ENCODE measurements around the gene STARD3NL. TPM values are rescaled to one million over a fixed set of nuclear protein-coding genes. Genes with fewer than 3 reads are reported as not detected.

The STARD3NL gene
- total and polyA plus RNA-seq, 2 experiments from 2014 or later: 65.1 to 84.8 TPM

DNA sequence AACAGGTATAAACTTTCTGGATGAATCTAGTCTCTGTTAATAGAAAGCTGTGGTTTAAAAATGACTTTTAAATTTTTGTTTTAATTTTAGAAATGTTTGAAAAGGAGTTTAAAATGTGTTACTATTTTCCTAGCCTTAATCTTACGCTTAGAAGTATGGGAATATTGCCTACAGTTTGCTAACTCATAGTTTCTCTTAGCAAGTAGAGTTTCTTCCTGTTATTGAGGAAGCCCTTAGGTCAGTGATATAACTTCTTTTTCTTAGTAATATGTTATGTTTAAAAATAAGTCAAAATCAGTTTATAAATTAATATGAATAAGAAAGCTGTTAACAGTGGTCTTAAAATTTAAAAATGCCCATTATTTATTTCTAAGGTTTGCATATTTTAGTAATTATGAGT, 3.1 kb downstream of the STARD3NL start:
- H3K79me2 ChIP-seq: peaks cover 71% of the 10 kb centered on the region
- no peak overlapping the region for H3K27ac ChIP-seq
- peaks cover 4% of the 10 kb centered on the region for H4K20me1 ChIP-seq (ENCODE audit: insufficient read depth, poor library complexity, severe bottlenecking)
- TF ChIP-seq EZH2phosphoT487 (IDR thresholded peaks at IDR 0.05; ENCODE audit: low read depth, severe bottlenecking, unreplicated experiment) (no peak), EZH2 (IDR thresholded peaks at IDR 0.05; ENCODE audit: borderline replicate concordance) (no peak)
- TF ChIP-seq, protein P1, sequence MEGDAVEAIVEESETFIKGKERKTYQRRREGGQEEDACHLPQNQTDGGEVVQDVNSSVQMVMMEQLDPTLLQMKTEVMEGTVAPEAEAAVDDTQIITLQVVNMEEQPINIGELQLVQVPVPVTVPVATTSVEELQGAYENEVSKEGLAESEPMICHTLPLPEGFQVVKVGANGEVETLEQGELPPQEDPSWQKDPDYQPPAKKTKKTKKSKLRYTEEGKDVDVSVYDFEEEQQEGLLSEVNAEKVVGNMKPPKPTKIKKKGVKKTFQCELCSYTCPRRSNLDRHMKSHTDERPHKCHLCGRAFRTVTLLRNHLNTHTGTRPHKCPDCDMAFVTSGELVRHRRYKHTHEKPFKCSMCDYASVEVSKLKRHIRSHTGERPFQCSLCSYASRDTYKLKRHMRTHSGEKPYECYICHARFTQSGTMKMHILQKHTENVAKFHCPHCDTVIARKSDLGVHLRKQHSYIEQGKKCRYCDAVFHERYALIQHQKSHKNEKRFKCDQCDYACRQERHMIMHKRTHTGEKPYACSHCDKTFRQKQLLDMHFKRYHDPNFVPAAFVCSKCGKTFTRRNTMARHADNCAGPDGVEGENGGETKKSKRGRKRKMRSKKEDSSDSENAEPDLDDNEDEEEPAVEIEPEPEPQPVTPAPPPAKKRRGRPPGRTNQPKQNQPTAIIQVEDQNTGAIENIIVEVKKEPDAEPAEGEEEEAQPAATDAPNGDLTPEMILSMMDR (IDR thresholded peaks at IDR 0.05; ENCODE audit: poor library complexity): no peak
- WGBS (ENCODE audit: low lambda C conversion rate, missing lambda C conversion rate): 97% methylated on average over 1 of the region's 1 CpG
- H3K4me2 ChIP-seq: no peak overlapping the region
- peaks cover 16% of the 10 kb centered on the region for H3K4me1 ChIP-seq (ENCODE audit: insufficient read depth)
- H3K27me3 ChIP-seq: no peaks in the 10 kb centered on the region
- H3K9me2 ChIP-seq (replicated peaks; ENCODE audit: insufficient read depth): no peaks in the 10 kb centered on the region
- H3K4me3 ChIP-seq: no peak overlapping the region
- H3K36me3 ChIP-seq (replicated peaks; ENCODE audit: insufficient read depth, low read depth): no peaks in the 10 kb centered on the region
- DNase-seq (ENCODE audit: low spot score): no peak
- H3K9me3 ChIP-seq (ENCODE audit: low read depth): no peaks in the 10 kb centered on the region
- H2AFZ ChIP-seq: no peak overlapping the region

DNA sequence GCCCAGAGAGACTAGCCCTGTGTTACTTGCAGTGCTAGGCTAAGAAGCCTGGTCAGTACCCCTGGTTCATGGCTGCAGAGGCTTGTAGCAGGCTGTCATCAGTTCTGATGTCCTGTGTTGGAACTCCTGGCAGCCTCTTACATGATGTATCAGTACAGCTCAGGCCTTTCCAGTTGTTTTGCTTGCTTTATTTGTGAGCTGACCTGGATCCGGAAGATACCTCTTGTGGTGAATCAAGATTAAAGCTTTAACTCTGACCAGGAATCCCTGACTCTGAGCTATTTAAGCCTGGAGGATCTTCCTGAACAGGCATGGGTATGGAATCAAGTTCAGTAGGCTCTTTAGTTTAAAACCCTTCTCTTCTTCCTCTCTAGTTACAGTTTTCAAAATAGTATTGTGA, 4.4 kb downstream of the STARD3NL start:
- TF ChIP-seq, protein P1 (IDR thresholded peaks at IDR 0.05; ENCODE audit: poor library complexity): no peak
- TF ChIP-seq EZH2phosphoT487 (IDR thresholded peaks at IDR 0.05; ENCODE audit: low read depth, severe bottlenecking, unreplicated experiment) (no peak), EZH2 (IDR thresholded peaks at IDR 0.05; ENCODE audit: borderline replicate concordance) (no peak)

DNA sequence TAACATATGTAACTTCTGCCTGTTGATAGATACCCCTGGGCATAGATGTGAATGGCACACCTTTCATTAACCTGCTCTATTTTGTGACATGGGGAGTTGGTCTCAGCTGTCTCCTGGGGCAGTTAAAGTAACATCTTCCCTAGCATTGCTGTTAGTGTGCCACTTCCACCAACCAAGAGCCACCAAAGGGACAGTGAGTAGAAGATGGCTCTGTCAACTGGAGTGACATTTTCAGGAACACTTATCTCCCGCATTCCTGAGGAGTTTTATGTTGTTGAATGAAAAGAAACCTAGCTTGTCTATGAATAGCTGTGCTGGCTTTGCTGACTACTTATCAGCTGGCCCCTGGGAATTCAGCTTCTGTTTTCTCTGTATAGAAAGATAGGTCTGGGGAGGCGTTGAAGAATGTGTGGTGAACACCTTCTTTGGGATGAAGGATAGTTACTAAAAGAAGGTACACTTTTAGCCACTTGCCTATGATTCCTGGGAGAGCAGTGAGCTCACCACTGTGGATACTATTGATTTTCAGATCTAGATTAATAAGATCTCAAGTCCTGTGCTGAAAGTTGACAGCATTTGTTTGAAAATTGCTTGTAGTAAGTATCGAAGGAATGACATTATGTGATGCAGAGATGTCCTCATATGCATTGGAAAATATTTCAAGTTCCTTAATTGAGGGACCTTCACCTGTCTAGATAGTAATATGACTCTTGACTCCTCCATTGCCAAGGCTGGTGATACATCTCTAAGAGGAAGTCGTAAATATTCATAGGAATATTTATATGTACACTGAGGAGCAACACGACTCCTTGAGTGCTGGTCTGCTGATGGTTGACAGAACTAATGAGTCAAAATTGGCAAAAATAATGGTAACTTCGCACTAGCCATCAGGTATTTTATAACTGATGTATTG, 7.6 kb downstream of the STARD3NL start:
- Histone ChIP-seq H3K4me2 (no peak overlapping the region), H3K36me3 (replicated peaks; ENCODE audit: insufficient read depth, low read depth) (no peaks in the 10 kb centered on the region), H3K9me2 (replicated peaks; ENCODE audit: insufficient read depth) (no peaks in the 10 kb centered on the region), H3K4me1 (ENCODE audit: insufficient read depth) (peaks cover 7% of the 10 kb centered on the region), H3K9me3 (ENCODE audit: low read depth) (no peaks in the 10 kb centered on the region), H3K79me2 (peaks cover 98% of the 10 kb centered on the region), H3K27ac (no peak overlapping the region), H3K4me3 (no peak overlapping the region), H2AFZ (no peak overlapping the region), H3K27me3 (no peaks in the 10 kb centered on the region), H4K20me1 (ENCODE audit: insufficient read depth, poor library complexity, severe bottlenecking) (peaks cover 10% of the 10 kb centered on the region)
- no peak for TF ChIP-seq EZH2 (IDR thresholded peaks at IDR 0.05; ENCODE audit: borderline replicate concordance)
- TF ChIP-seq, protein P1 (IDR thresholded peaks at IDR 0.05; ENCODE audit: poor library complexity): no peak
- no peak for TF ChIP-seq EZH2phosphoT487 (IDR thresholded peaks at IDR 0.05; ENCODE audit: low read depth, severe bottlenecking, unreplicated experiment)
- WGBS (ENCODE audit: low lambda C conversion rate, missing lambda C conversion rate): 89% methylated on average over 6 of the region's 6 CpGs
- no peak for DNase-seq (ENCODE audit: low spot score)

More for the DNA sequence above, 4.4 kb downstream of the STARD3NL start:
- Histone ChIP-seq H3K36me3 (replicated peaks; ENCODE audit: insufficient read depth, low read depth) (no peaks in the 10 kb centered on the region), H3K9me2 (replicated peaks; ENCODE audit: insufficient read depth) (no peaks in the 10 kb centered on the region), H3K4me1 (ENCODE audit: insufficient read depth) (peaks cover 22% of the 10 kb centered on the region), H2AFZ (no peak overlapping the region), H3K4me3 (no peak overlapping the region), H3K4me2 (no peak overlapping the region), H4K20me1 (ENCODE audit: insufficient read depth, poor library complexity, severe bottlenecking) (peaks cover 6% of the 10 kb centered on the region), H3K9me3 (ENCODE audit: low read depth) (no peaks in the 10 kb centered on the region), H3K79me2 (peaks cover 84% of the 10 kb centered on the region), H3K27me3 (no peaks in the 10 kb centered on the region), H3K27ac (no peak overlapping the region)
- 70% methylated on average over 1 of the region's 1 CpG for WGBS (ENCODE audit: low lambda C conversion rate, missing lambda C conversion rate)
- no peak for DNase-seq (ENCODE audit: low spot score)

Measured in hepatocyte (in vitro differentiated cells).